ENCODE data around the gene NR1D2.

The NR1D2 gene

DNA sequence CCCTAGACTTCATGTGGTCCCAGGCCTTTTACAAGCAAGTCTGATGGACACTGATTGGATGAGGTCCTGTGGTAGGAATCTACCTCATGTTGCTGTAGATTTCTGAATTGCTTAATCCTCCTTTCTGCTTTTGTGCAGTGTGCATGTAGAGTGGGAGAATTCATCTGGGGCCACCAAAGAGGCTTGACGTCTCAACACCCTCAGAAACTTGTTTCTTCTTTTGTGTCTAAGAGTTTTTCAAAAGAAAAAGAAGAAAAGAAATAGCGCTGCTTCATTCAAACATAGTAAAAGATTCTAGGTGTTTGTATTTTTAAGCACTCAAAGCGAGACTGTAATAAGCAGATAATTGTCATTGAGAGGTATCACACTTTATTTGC, 46.2 kb downstream of the NR1D2 start:
- TF ChIP-seq, protein P1, sequence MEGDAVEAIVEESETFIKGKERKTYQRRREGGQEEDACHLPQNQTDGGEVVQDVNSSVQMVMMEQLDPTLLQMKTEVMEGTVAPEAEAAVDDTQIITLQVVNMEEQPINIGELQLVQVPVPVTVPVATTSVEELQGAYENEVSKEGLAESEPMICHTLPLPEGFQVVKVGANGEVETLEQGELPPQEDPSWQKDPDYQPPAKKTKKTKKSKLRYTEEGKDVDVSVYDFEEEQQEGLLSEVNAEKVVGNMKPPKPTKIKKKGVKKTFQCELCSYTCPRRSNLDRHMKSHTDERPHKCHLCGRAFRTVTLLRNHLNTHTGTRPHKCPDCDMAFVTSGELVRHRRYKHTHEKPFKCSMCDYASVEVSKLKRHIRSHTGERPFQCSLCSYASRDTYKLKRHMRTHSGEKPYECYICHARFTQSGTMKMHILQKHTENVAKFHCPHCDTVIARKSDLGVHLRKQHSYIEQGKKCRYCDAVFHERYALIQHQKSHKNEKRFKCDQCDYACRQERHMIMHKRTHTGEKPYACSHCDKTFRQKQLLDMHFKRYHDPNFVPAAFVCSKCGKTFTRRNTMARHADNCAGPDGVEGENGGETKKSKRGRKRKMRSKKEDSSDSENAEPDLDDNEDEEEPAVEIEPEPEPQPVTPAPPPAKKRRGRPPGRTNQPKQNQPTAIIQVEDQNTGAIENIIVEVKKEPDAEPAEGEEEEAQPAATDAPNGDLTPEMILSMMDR (IDR thresholded peaks at IDR 0.05; ENCODE audit: low read depth, low read length, missing control alignments), result no peak
- DNase-seq (ENCODE audit: low read depth), result no peak
- no peak overlapping the region for H3K4me3 ChIP-seq (ENCODE audit: low read depth, low read length)

DNA sequence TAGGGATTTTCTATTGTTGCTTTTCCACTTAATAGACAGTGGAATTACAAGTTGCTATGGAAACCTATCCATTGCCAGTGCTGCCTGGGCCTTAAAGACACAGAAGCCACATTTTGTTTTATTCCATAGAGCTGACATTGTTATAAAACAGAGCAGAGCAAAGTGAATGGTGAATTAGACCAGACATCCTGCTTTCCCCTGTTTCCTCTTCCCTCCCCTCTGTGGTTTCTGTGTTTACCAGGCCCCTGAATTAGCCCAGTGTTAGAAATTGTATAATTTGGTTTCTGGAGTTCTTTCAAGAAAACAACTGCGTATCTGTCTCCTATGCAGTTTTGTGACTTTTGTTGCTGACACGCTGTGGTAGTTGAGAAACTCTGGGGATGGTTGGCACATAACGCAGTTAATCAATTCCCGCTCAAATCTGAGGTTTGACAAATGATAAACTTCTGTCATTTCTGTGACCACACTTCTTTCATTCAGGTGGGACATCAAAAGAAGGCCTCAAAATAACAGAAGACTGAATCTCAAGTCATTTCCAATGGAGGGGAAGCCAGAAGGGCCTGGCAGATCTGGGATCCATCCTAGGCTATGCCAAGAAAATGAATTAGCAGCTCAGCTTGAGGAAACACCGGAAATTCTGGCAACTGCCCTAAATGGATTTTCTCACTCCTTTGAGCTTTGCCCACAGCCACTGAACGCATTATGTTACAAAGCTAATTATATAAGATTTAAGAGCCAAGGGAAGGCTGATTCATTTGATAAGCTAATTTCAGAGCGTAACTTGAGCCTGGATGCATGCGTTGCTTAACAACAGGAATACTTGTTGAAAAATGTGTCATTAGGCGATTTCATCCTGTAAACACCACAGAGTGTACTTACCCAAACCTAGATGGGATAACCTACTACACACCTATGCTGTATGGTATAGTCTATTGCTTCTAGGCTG, 46.9 kb downstream of the NR1D2 start:
- no peak for DNase-seq (ENCODE audit: low read depth)
- H3K4me3 ChIP-seq (ENCODE audit: low read depth, low read length), result no peak overlapping the region
- TF ChIP-seq, protein P1 (IDR thresholded peaks at IDR 0.05; ENCODE audit: low read depth, low read length, missing control alignments), result no peak

DNA sequence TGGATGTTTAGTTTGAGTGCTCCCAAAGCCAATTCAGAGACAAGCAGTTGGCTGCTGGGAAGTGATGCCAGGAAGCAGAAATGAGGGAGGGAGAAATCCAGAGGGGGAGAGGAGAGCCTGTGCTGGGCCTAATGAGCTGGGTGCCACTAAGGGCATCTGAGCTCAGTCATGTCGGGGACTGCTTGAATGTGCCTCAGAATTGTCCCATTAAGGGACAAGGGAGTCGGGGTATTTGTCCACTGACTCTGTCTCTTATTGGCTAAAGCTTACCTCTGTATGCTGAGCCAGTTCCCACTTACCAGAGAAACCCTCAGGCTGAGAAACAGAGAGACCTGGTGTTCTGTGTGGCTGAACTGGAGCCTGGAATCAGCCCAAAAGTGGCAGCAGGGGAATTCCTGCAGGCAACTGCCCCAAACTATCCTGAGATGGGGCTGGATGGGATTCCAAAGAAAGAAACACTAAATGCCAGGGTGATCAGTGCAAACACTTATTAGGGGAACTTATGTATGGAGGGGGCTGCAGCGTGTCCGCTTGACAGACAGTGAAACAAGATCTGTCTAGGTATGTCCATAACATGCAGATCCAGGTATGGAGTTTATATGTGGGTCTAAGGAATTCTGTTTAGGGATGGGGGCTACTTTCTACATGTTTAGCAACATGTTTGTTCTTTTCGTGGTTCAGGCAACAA, 48.6 kb downstream of the NR1D2 start:
- H3K4me3 ChIP-seq (ENCODE audit: low read depth, low read length), result no peak overlapping the region
- DNase-seq (ENCODE audit: low read depth), result no peak
- TF ChIP-seq, protein P1 (IDR thresholded peaks at IDR 0.05; ENCODE audit: low read depth, low read length, missing control alignments), result no peak

DNA sequence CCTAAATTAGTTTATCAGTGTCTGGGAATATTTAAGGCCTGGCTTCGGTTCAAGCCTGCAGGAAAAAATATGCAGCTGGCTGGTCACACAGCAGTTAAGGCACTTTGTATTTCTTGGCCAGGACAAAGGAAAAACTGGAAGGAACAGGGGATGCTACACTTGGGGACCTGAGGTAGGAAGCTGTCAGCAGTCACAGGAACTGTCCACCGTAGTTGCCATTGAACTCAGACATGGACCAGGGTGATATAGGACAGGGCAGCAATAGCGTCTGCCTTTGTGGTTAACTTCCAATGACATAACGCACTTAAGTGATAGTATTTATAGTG, 49.1 kb downstream of the NR1D2 start:
- TF ChIP-seq, protein P1 (IDR thresholded peaks at IDR 0.05; ENCODE audit: low read depth, low read length, missing control alignments), result no peak
- no peak overlapping the region for H3K4me3 ChIP-seq (ENCODE audit: low read depth, low read length)
- no peak for DNase-seq (ENCODE audit: low read depth)

DNA sequence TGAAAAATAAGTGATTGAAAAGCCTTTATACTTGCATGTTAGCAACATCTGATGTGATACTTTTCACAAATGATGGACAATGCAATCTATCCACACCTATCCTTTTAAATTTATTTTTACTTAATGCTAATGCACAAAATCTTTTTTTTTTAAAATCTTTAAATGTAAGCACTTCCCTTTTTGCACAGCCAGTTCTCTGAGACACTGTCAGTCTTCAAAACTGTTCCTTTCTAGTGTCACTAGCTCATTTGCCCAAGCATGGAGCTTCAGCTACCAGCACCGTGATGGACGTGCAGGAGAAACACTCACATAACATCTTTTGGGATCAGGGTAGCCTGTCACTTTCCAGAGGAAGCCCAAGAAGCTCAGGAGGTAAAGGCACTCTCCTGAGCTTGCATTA, 50.1 kb downstream of the NR1D2 start:
- TF ChIP-seq, protein P1 (IDR thresholded peaks at IDR 0.05; ENCODE audit: low read depth, low read length, missing control alignments), result no peak
- H3K4me3 ChIP-seq (ENCODE audit: low read depth, low read length), result no peak overlapping the region
- no peak for DNase-seq (ENCODE audit: low read depth)

DNA sequence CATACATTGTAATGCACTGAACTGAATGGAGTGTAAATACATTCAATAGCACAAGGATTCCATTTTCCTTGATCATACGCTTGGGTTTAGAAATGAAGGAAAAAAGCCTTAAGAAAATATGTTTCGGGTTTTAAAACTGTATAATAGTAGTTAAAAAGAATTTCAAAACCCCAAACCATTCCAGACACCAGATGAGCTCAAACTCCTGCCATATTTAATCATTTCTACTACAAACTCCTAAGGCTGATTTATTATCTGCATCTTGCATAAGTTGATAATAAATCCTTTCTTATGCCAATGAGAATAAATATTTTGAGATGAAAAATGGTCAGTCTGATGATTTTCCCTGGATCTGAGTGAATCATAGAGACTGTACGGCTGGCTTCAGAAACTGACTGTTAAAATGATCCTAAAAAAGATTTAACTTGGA, 51.0 kb downstream of the NR1D2 start:
- TF ChIP-seq, protein P1 (IDR thresholded peaks at IDR 0.05; ENCODE audit: low read depth, low read length, missing control alignments), result no peak
- DNase-seq (ENCODE audit: low read depth), result no peak
- H3K4me3 ChIP-seq (ENCODE audit: low read depth, low read length), result no peak overlapping the region

Measured in GM12864 (cell line).